Activated CD8-positive, alpha-beta T cell treated with anti-CD3 and anti-CD28 coated beads for 36 hours (primary cell): ENCODE data around the gene CHST9. TPM values are rescaled to one million over a fixed set of nuclear protein-coding genes. Genes with fewer than 3 reads are reported as not detected.

Experiments used
- ATAC-seq: fragments of 200-7000 bp; cut with Tn5 transposase; one replicate; pipeline ENCODE4 v1.10.0; 2021; ENCODE audit warnings: mild to moderate bottlenecking, moderate library complexity
- CTCF ChIA-PET: fragments of 350-600 bp; sonication (Branson Sonifier 250); formaldehyde crosslinking; loops from one replicate; lab custom pipeline; 2021; ENCODE audit warnings: antibody characterized with exemption; lab: Charles Lee
- POLR2A ChIA-PET: fragments of 350-600 bp; sonication (Branson Sonifier 250); formaldehyde crosslinking; loops from one replicate; lab custom pipeline; 2021; ENCODE audit warnings: antibody characterized with exemption; lab: Charles Lee
- DNase-seq: peaks from one replicate; pipeline ENCODE4 v3.0.0-alpha.2; 2020
- H3K27ac Mint-ChIP-seq: one replicate; pipeline ENCODE4 v1.8.0; 2021; ENCODE audit warnings: mild to moderate bottlenecking, mixed read lengths
- H3K27me3 Mint-ChIP-seq: one replicate; pipeline ENCODE4 v1.8.0; 2021; ENCODE audit warnings: mixed read lengths
- H3K36me3 Mint-ChIP-seq: one replicate; pipeline ENCODE4 v1.8.0; 2021; ENCODE audit warnings: low read depth, mixed read lengths
- H3K4me1 Mint-ChIP-seq: one replicate; pipeline ENCODE4 v1.8.0; 2021; ENCODE audit warnings: low read depth, mixed read lengths
- H3K4me3 Mint-ChIP-seq: one replicate; pipeline ENCODE4 v1.8.0; 2021; ENCODE audit warnings: mild to moderate bottlenecking, moderate library complexity, mixed read lengths
- H3K9me3 Mint-ChIP-seq: one replicate; pipeline ENCODE4 v1.8.0; 2021; ENCODE audit warnings: mixed read lengths
- intact Hi-C: fragments of 100-400 bp; cut with micrococcal nuclease; formaldehyde crosslinking; loops from one replicate; pipeline ENCODE4 v1.10.0; 2022
- total RNA-seq, 2 experiments: library from RNA; stranded (reverse); gene quantifications; one replicate each; pipeline ENCODE4 v1.2.3, GENCODE V29; 2021
- TF ChIP-seq, protein P1 (sequence below): fragments of 200-600 bp; IDR thresholded peaks from one replicate; pipeline ENCODE4 v1.8.0; 2022; ENCODE audit warnings: antibody characterized with exemption, mild to moderate bottlenecking

The CHST9 gene
- total RNA-seq, 2 experiments from 2014 or later = not detected

- no peak overlapping the region for H3K27ac Mint-ChIP-seq
- DNase-seq = no peak
- TF ChIP-seq, protein P1, sequence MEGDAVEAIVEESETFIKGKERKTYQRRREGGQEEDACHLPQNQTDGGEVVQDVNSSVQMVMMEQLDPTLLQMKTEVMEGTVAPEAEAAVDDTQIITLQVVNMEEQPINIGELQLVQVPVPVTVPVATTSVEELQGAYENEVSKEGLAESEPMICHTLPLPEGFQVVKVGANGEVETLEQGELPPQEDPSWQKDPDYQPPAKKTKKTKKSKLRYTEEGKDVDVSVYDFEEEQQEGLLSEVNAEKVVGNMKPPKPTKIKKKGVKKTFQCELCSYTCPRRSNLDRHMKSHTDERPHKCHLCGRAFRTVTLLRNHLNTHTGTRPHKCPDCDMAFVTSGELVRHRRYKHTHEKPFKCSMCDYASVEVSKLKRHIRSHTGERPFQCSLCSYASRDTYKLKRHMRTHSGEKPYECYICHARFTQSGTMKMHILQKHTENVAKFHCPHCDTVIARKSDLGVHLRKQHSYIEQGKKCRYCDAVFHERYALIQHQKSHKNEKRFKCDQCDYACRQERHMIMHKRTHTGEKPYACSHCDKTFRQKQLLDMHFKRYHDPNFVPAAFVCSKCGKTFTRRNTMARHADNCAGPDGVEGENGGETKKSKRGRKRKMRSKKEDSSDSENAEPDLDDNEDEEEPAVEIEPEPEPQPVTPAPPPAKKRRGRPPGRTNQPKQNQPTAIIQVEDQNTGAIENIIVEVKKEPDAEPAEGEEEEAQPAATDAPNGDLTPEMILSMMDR = no peak
- H3K4me1 Mint-ChIP-seq = no peaks in the 10 kb centered on the region
- H3K9me3 Mint-ChIP-seq = no peaks in the 10 kb centered on the region
- intact Hi-C loops = no loop called here
- H3K4me3 Mint-ChIP-seq = no peak overlapping the region
- no peak for ATAC-seq
- H3K36me3 Mint-ChIP-seq = no peaks in the 10 kb centered on the region
- ChIA-PET POLR2A (no interaction called here), CTCF (no interaction called here)
- H3K27me3 Mint-ChIP-seq = no peaks in the 10 kb centered on the region
These were observed 170.3 kb downstream of the CHST9 start for GRCh38 chr18:27014841-27015240.

DNA sequence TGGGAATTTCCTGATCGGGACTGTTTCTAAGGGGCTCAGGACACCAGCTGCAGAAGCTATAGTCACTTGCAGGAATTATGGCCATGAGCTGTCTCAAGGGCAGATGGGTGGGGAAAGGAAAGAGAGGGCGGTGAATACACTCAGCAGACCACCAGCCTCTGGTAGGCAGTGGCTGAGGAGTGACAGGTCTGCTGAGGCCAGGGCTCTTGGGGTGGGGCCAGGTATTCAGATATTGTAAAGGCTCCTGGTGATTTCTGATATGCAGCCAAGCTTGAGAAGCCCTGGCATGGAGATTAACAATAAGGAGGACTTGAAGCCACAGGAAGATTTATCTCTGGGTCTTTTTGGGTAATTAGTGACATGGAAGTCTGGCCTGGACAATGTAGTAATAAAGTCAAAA lies 174.3 kb downstream of the CHST9 start:
- TF ChIP-seq, protein P1 = no peak
- no peaks in the 10 kb centered on the region for H3K9me3 Mint-ChIP-seq
- H3K4me1 Mint-ChIP-seq = no peaks in the 10 kb centered on the region
- POLR2A ChIA-PET = no interaction called here
- H3K4me3 Mint-ChIP-seq = no peak overlapping the region
- DNase-seq (no peak), ATAC-seq (no peak)
- no peaks in the 10 kb centered on the region for H3K36me3 Mint-ChIP-seq
- no peaks in the 10 kb centered on the region for H3K27me3 Mint-ChIP-seq
- CTCF ChIA-PET = no interaction called here
- intact Hi-C loops = no loop called here
- no peak overlapping the region for H3K27ac Mint-ChIP-seq

DNA sequence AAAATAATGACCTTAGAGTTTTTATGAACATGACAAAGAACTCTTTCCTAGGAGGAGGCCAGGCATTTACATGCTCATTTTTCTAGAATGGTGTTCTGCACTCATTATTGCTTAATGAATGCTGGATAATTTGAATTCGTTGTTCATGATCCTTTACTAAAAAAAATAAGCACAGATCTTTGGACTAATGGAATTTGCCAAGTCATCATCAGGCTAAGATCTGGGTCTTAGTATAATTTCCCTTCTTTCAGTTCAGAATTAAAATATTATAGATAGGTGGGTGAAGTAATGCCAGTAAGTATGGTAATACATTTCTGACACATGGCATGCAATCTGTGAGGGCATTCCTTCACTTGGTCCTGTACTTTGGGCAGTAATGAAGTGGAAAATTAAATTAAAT lies 175.8 kb downstream of the CHST9 start:
- no peak for DNase-seq
- no peak for ATAC-seq
- no peak overlapping the region for H3K4me3 Mint-ChIP-seq
- H3K27me3 Mint-ChIP-seq = no peaks in the 10 kb centered on the region
- H3K36me3 Mint-ChIP-seq = no peaks in the 10 kb centered on the region
- no peaks in the 10 kb centered on the region for H3K9me3 Mint-ChIP-seq
- TF ChIP-seq, protein P1 = no peak
- no peaks in the 10 kb centered on the region for H3K4me1 Mint-ChIP-seq
- intact Hi-C loops = no loop called here
- no peak overlapping the region for H3K27ac Mint-ChIP-seq
- ChIA-PET POLR2A (no interaction called here), CTCF (no interaction called here)

DNA sequence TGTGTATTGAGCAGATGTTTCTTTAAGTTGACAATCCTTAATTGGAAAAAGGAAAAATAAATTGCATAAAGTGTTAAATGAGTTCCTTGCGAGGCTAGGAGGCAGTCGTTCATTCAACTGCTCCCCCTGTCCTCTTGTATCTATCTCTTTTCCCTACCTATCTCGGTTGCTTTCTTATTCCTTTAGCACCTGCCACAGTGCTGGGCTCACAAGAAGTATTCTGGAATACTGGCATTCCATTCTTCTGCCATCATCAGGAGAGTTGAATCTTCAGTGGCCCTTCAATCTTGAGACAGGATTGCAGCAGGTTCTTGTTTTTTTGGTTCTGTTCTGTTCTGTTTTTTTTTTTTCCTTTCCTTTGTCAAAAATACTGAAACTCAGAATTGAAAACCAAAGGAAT lies 176.5 kb downstream of the CHST9 start:
- CTCF ChIA-PET = no interaction called here
- Mint-ChIP-seq H3K4me3 (no peak overlapping the region), H3K9me3 (no peaks in the 10 kb centered on the region), H3K27ac (no peak overlapping the region), H3K27me3 (no peaks in the 10 kb centered on the region), H3K4me1 (no peaks in the 10 kb centered on the region), H3K36me3 (no peaks in the 10 kb centered on the region)
- ATAC-seq (no peak), DNase-seq (no peak)
- POLR2A ChIA-PET = no interaction called here
- intact Hi-C loops = no loop called here
- TF ChIP-seq, protein P1 = no peak

DNA sequence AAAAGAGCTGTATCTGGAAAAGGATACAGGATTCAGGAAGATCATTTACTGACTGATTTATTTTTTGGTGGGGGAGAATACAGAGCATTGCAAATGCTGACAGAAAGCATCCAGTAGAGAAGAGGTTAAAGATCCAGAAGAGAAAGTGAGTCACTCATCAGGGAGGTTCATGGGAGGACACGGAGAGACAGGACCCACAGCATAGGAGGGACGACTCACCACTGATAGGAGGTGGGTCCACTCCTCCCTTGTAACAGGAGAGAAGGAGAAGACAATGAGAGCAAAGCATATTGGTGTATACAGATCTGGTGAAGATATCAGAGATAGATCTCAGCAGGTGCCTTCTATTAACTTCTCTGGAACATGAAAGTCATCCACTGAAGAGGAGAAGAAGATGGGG lies 177.2 kb downstream of the CHST9 start:
- H3K36me3 Mint-ChIP-seq = no peaks in the 10 kb centered on the region
- DNase-seq (no peak), ATAC-seq (no peak)
- CTCF ChIA-PET = no interaction called here
- POLR2A ChIA-PET = no interaction called here
- H3K9me3 Mint-ChIP-seq = no peaks in the 10 kb centered on the region
- no peak overlapping the region for H3K27ac Mint-ChIP-seq
- TF ChIP-seq, protein P1 = no peak
- no peak overlapping the region for H3K4me3 Mint-ChIP-seq
- H3K27me3 Mint-ChIP-seq = no peaks in the 10 kb centered on the region
- intact Hi-C loops = no loop called here
- H3K4me1 Mint-ChIP-seq = no peaks in the 10 kb centered on the region
